Ishikawa (cell line): Measurements from ENCODE around the gene DENND1C.
A peak's percentile ranks its signal among the peaks of the same experiment; 100 is the strongest.

Experiments
- CEBPB ChIP-seq: IDR thresholded peaks from 2 replicates; pipeline ENCODE4 v1.6.1; 2012
- CREB1 ChIP-seq: IDR thresholded peaks from 2 replicates; pipeline ENCODE4 v1.6.1; 2012; ENCODE audit warnings: low read depth
- EGR1 ChIP-seq: IDR thresholded peaks from 2 replicates; pipeline ENCODE4 v1.6.1; 2012
- EP300 ChIP-seq: IDR thresholded peaks from 2 replicates; pipeline ENCODE4 v1.6.1; 2012; ENCODE audit warnings: borderline replicate concordance
- FOXM1 ChIP-seq: IDR thresholded peaks from 2 replicates; pipeline ENCODE4 v1.6.1; 2012; ENCODE audit warnings: low read depth, borderline replicate concordance
- NFIC ChIP-seq: IDR thresholded peaks from 2 replicates; pipeline ENCODE4 v1.6.1; 2012
- RAD21 ChIP-seq: IDR thresholded peaks from 2 replicates; pipeline ENCODE4 v1.6.1; 2012; ENCODE audit warnings: low read depth
- TAF1 ChIP-seq: IDR thresholded peaks from 2 replicates; pipeline ENCODE4 v1.6.1; 2012; ENCODE audit warnings: low read depth, mild to moderate bottlenecking
- TCF12 ChIP-seq: IDR thresholded peaks from 2 replicates; pipeline ENCODE4 v1.6.1; 2012; ENCODE audit warnings: low read depth
- TEAD4 ChIP-seq: IDR thresholded peaks from 2 replicates; pipeline ENCODE4 v1.6.1; 2012
- YY1 ChIP-seq: IDR thresholded peaks from 2 replicates; pipeline ENCODE4 v1.6.1; 2012; ENCODE audit warnings: low read depth
- ZBTB7A ChIP-seq: IDR thresholded peaks from 2 replicates; pipeline ENCODE4 v1.6.1; 2012; ENCODE audit warnings: low read depth
- TF ChIP-seq, protein P1 (sequence below): IDR thresholded peaks from 2 replicates; pipeline ENCODE4 v1.6.1; 2012
- TF ChIP-seq, protein P2 (sequence below): IDR thresholded peaks from 2 replicates; pipeline ENCODE4 v1.6.1; 2012; ENCODE audit warnings: low read depth, mild to moderate bottlenecking
- TF ChIP-seq, protein P3 (sequence below): IDR thresholded peaks from 2 replicates; pipeline ENCODE4 v1.6.1; 2012

Gene DENND1C

DNA sequence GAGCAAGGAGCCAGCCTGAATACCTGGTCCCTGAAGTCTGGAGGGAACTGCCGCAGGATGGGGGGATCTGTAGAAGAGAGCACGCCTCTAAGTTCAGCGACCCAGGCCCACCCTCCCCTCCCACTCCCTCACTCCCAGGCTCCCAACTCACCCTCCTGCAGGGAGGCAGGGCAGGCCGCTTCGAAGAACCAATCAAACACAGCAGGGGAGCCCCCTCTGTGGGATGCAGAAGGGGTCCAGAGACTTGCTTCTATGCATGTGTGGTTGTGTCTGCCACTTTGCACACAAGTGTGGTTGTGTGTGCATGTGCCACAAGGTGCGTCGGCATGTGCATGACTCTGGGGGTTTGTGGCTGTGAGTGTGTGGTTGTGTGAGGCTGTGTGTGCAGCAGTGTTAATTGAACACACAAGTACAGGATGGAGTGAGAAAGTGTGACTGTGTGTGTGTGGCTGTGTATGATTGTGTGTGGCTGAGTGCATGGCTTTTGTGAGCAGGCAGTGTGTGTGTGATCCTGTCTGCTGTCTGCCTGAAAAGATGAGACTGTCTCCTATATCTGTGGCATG, 1.7 kb downstream of the DENND1C start:
- TF ChIP-seq TAF1 (no peak), FOXM1 (no peak), NFIC (no peak), RAD21 (no peak), CREB1 (no peak), EP300 (no peak), TCF12 (no peak), EGR1 (no peak), TEAD4 (no peak)
- TF ChIP-seq, protein P1, sequence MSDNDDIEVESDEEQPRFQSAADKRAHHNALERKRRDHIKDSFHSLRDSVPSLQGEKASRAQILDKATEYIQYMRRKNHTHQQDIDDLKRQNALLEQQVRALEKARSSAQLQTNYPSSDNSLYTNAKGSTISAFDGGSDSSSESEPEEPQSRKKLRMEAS = no peak
- TF ChIP-seq, protein P2, sequence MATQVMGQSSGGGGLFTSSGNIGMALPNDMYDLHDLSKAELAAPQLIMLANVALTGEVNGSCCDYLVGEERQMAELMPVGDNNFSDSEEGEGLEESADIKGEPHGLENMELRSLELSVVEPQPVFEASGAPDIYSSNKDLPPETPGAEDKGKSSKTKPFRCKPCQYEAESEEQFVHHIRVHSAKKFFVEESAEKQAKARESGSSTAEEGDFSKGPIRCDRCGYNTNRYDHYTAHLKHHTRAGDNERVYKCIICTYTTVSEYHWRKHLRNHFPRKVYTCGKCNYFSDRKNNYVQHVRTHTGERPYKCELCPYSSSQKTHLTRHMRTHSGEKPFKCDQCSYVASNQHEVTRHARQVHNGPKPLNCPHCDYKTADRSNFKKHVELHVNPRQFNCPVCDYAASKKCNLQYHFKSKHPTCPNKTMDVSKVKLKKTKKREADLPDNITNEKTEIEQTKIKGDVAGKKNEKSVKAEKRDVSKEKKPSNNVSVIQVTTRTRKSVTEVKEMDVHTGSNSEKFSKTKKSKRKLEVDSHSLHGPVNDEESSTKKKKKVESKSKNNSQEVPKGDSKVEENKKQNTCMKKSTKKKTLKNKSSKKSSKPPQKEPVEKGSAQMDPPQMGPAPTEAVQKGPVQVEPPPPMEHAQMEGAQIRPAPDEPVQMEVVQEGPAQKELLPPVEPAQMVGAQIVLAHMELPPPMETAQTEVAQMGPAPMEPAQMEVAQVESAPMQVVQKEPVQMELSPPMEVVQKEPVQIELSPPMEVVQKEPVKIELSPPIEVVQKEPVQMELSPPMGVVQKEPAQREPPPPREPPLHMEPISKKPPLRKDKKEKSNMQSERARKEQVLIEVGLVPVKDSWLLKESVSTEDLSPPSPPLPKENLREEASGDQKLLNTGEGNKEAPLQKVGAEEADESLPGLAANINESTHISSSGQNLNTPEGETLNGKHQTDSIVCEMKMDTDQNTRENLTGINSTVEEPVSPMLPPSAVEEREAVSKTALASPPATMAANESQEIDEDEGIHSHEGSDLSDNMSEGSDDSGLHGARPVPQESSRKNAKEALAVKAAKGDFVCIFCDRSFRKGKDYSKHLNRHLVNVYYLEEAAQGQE = no peak
- TF ChIP-seq, protein P3, sequence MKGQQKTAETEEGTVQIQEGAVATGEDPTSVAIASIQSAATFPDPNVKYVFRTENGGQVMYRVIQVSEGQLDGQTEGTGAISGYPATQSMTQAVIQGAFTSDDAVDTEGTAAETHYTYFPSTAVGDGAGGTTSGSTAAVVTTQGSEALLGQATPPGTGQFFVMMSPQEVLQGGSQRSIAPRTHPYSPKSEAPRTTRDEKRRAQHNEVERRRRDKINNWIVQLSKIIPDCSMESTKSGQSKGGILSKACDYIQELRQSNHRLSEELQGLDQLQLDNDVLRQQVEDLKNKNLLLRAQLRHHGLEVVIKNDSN = no peak

DNA sequence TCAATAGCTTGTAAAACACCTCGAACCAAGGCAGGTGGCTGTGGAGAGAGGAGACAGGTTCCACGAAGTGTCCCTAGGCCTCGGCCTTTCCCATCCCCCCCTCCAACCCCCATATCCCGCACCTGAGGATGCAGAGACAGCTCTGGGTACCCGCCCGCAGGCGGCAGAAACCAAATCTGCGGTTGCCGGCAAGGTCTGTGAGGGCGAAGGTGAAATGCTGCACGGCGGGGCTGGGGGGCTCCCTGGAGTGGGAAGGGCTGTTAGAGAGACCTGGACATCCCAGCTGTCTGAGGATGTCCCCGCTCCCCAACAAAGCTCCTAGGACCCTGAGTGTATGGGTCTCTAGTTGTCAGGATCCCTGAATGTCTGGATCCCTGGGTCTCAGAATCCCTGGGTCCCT, 2.8 kb downstream of the DENND1C start:
- TF ChIP-seq, protein P3 = no peak
- no peak for TF ChIP-seq TCF12
- TF ChIP-seq FOXM1 = no peak
- no peak for TF ChIP-seq RAD21
- no peak for TF ChIP-seq EGR1
- TF ChIP-seq NFIC = no peak
- TF ChIP-seq, protein P2 = no peak
- no peak for TF ChIP-seq TEAD4
- TF ChIP-seq CREB1 = no peak
- TF ChIP-seq CEBPB = no peak

DNA sequence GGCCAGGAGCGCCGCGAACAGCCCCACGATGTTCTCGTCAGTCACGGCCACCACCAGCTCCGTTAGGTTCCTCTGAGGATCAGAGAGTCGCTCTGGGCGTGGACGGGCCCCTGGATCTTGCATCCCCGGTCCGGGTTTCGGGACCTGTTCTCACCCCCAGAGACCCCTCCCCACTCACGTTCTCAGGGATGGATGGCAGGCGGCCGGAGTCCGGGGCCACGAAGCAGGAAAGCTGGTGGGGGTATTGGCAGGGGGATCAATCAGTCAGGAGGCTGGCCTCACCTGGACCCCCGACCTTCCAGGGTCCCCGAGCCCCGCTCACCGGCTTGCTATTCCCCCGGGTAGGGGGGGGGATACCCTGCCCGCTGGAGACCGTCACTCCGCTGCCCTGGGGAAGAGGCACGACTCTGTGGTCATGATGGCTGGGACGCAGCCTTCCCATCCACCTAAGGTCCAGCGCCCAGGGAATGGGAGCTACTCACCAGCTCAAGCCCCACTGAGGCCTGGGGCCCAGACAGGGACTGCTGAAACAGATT, 4.6 kb downstream of the DENND1C start:
- TF ChIP-seq EGR1 = no peak
- no peak for TF ChIP-seq EP300
- TF ChIP-seq TAF1 = no peak
- TF ChIP-seq CEBPB = no peak
- no peak for TF ChIP-seq RAD21

DNA sequence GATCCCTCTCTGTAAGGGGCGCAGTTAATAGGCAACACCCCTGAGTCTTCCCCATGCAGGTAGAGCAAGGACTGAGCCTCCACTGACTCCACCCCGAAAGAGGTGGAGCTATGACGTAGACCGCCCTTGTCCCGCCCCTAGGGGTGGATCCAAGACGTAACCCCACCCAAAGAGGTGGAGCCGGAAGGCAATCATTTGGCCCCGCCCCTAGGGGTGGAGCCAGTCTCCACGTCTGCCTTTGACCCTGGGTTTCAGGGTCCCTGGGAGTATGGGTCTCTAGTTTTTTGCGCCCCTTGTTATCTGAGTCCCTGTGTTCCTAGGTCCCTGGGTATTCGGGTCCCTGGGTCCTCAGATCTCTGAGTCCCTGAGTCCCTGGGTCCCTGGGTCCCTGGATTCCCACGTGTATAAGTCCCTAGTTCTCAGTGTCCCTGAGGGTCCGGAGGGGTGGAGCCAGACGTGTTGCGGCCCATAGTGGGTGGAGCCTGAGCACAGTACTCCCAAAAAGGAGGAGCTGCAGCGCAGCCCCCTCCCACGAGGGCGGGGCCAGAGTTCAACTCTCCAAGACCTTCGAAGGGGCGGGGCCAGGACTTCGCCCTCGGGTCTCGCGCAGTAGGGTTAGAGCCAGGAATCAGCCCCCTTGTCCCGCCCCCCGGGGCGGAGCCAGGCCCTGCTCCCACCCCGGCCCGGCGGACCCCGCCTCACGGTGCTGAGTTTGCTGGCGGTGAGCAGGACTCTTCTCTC, 5.3 kb downstream of the DENND1C start:
- TF ChIP-seq CREB1 (peak; percentile 50; the same call in 1 of the 2 replicates), EP300 (no peak), TAF1 (0 out of 2 replicates have a peak, but pooled peaks have one; percentile 30), FOXM1 (no peak), ZBTB7A (peak; percentile 46; the same call in 1 of the 2 replicates)

DNA sequence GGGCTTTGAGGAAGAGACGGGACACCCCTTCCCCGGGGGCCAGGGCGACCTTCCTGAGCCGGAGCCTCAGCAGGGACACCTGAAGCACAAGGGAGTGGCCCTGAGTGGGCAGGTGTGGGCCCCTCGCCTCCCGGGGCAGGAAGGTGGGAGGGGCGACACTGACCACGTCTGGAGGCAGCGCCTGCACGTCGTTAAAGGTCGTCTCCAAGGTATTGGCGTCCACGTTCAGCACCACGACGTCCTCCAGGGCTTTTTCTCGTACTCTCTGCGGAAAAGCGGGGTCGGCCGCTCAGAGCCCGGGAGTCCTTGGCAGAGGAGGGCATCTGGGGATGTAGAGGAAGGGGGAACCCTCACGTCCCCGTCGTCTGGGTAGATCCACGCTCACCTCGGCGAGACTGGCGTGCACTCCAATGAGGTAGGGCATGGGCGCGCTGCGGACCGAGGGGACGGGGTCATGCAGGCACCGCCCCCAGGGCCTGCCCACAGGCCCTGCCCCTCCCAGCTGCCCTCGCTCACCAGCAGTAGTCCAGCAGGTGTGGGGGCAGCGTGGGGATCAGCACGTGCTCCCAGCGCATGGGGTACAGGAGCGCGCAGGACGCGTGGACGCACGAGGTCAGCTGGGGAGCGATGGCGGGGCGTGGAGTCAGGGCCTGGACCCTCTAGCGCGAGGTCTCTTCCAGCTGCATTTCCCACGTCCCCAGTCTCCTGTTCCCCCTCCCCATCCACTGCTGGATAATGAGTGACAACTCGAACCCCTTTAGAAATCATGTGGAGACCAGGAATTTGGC, 6.1 kb downstream of the DENND1C start:
- TF ChIP-seq YY1 (no peak), EP300 (no peak), RAD21 (no peak), ZBTB7A (peak; percentile 22; the same call in 1 of the 2 replicates), TCF12 (0 out of 2 replicates have a peak, but pooled peaks have one; percentile 36), FOXM1 (no peak), TEAD4 (no peak), TAF1 (no peak), EGR1 (no peak)
- TF ChIP-seq, protein P3 = peak; percentile 65
- TF ChIP-seq, protein P2 = no peak
- TF ChIP-seq, protein P1 = peak; percentile 100
